Neural crest cell (in vitro differentiated cells): ENCODE measurements around the gene NDUFA7. TPM values are rescaled to one million over a fixed set of nuclear protein-coding genes. Genes with fewer than 3 reads are reported as not detected.
"Not testable (repeated sequence)": the region's sequence is repeated elsewhere in the genome, so short reads cannot be mapped to it uniquely, and the experiment has no call there.

ENCODE experiments used
- DNase-seq: peaks from one replicate; pipeline ENCODE4 v3.0.0; 2021; ENCODE audit warnings: low read depth, mixed read lengths, low spot score
- H3K27ac Mint-ChIP-seq: one replicate; pipeline ENCODE4 v1.8.0; 2021; ENCODE audit warnings: mild to moderate bottlenecking, mixed read lengths; ENCODE audit not compliant: unreplicated experiment
- H3K27me3 Mint-ChIP-seq: 2 replicates; pipeline ENCODE4 v1.8.0; 2021; ENCODE audit warnings: low read depth, mild to moderate bottlenecking, mixed read lengths
- H3K36me3 Mint-ChIP-seq: 2 replicates; pipeline ENCODE4 v1.8.0; 2021; ENCODE audit warnings: low read depth, mild to moderate bottlenecking, mixed read lengths
- H3K4me1 Mint-ChIP-seq: 2 replicates; pipeline ENCODE4 v1.8.0; 2021; ENCODE audit warnings: mixed read lengths
- H3K4me3 Mint-ChIP-seq: one replicate; pipeline ENCODE4 v1.8.0; 2021; ENCODE audit warnings: mild to moderate bottlenecking, mixed read lengths
- H3K9me3 Mint-ChIP-seq: 2 replicates; pipeline ENCODE4 v1.8.0; 2021; ENCODE audit warnings: mixed read lengths
- total RNA-seq: library from RNA; stranded (reverse); gene quantifications from 2 replicates; pipeline ENCODE4 v1.2.1, GENCODE V29; 2021
- TF ChIP-seq, protein P1 (sequence below): fragments of 200-600 bp; sonication (generic); conservative IDR thresholded peaks from 2 replicates; pipeline ENCODE4 v1.5.0; 2021; ENCODE audit warnings: antibody characterized with exemption, mild to moderate bottlenecking

NDUFA7 gene
- total RNA-seq, 1 donor from 2014 or later: 51.8 TPM

- Mint-ChIP-seq H3K4me1 (peaks cover 28% of the 10 kb centered on the region), H3K4me3 (peak overlapping the region; percentile 59), H3K27ac (no peak overlapping the region), H3K36me3 (no peaks in the 10 kb centered on the region), H3K27me3 (no peaks in the 10 kb centered on the region), H3K9me3 (no peaks in the 10 kb centered on the region)
- TF ChIP-seq, protein P1, sequence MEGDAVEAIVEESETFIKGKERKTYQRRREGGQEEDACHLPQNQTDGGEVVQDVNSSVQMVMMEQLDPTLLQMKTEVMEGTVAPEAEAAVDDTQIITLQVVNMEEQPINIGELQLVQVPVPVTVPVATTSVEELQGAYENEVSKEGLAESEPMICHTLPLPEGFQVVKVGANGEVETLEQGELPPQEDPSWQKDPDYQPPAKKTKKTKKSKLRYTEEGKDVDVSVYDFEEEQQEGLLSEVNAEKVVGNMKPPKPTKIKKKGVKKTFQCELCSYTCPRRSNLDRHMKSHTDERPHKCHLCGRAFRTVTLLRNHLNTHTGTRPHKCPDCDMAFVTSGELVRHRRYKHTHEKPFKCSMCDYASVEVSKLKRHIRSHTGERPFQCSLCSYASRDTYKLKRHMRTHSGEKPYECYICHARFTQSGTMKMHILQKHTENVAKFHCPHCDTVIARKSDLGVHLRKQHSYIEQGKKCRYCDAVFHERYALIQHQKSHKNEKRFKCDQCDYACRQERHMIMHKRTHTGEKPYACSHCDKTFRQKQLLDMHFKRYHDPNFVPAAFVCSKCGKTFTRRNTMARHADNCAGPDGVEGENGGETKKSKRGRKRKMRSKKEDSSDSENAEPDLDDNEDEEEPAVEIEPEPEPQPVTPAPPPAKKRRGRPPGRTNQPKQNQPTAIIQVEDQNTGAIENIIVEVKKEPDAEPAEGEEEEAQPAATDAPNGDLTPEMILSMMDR: no peak
- peak; percentile 50 for DNase-seq
These were observed 16.1 kb downstream of the NDUFA7 start for GRCh38 chr19:8304841-8305621.

DNA sequence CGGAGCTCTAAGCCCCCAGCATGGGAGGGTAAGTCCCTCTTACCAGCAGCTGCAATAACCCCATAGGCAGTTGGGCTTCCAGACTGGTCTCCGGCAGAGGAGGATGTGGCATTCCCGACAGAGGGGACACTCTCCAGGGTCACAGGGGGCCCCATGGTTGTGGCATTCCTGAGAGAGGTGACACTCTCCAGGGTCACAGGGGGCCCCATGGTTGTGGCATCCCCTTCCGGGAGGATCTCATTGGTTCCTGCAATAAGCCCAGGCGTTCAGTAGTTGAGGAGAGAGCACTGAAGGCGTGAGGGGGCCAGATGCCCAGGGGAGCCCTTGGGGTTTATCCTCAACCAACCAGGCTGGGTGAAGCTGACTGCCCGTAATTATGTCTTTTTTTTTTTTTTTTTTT lies 18.4 kb downstream of the NDUFA7 start:
- Mint-ChIP-seq H3K27me3 (no peaks in the 10 kb centered on the region), H3K36me3 (no peaks in the 10 kb centered on the region), H3K27ac (peak overlapping the region; percentile 35), H3K4me1 (peaks cover 18% of the 10 kb centered on the region), H3K4me3 (no peak overlapping the region), H3K9me3 (no peaks in the 10 kb centered on the region)
- TF ChIP-seq, protein P1: no peak
- peak; percentile 0 for DNase-seq

- H3K27me3 Mint-ChIP-seq: no peaks in the 10 kb centered on the region
These were observed 18.9 kb downstream of the NDUFA7 start for GRCh38 chr19:8302357-8302691.

DNA sequence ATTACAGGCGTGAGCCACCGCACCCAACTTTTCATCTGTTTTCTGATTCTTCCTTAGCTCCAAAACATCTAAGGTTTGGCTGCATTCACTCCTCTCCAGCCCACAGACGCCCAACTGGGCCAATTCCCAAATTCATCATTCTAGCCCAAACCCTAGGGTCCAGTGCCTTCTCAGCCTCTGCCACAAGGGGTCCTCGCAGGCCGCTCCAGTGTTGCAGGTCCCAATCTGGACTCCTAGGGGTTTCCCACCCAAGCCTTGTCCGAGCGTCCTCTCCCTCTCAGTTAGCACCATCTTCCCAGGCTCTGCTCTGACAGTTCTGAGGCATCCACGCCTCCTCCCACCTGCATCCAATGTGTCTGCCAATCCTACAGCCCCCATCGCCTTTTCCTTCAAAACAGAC lies 29.8 kb downstream of the NDUFA7 start:
- H3K27ac Mint-ChIP-seq, H3K36me3 Mint-ChIP-seq, H3K4me1 Mint-ChIP-seq, H3K9me3 Mint-ChIP-seq, DNase-seq, H3K4me3 Mint-ChIP-seq, H3K27me3 Mint-ChIP-seq: not testable (repeated sequence)

More at GRCh38 chr19:8302357-8302691, 18.9 kb downstream of the NDUFA7 start:
- no peaks in the 10 kb centered on the region for H3K9me3 Mint-ChIP-seq
- H3K36me3 Mint-ChIP-seq: no peaks in the 10 kb centered on the region
- DNase-seq: peak; percentile 0
- H3K4me3 Mint-ChIP-seq: no peak overlapping the region
- TF ChIP-seq, protein P1: no peak
- no peak overlapping the region for H3K27ac Mint-ChIP-seq
- H3K4me1 Mint-ChIP-seq: peaks cover 14% of the 10 kb centered on the region

- not testable (repeated sequence) for H3K4me3 Mint-ChIP-seq, H3K9me3 Mint-ChIP-seq, DNase-seq
These were observed 44.7 kb downstream of the NDUFA7 start for GRCh38 chr19:8276508-8276907.

DNA sequence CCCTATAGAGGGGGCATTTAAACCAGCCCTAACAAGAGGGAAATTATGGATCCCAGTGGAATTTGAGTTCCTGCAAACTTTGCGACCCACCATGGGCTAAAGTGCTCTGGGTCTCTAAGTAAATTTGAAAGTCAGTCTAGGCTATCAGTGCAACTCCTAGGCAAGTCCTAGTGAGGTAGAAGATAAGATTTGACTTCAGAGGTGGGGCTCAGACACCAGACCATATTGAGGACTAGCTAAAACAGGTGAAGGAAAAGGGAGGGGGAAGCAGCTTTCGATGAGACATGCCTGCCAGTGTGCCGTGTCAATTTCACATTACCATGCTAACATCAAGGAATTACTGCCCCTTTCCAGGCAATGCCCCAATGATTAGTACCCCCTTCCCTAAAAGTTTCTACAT lies 51.5 kb downstream of the NDUFA7 start:
- H3K27ac Mint-ChIP-seq: no peak overlapping the region
- peak; percentile 0 for DNase-seq
- peak overlapping the region; percentile 3 for H3K4me3 Mint-ChIP-seq
- no peaks in the 10 kb centered on the region for H3K36me3 Mint-ChIP-seq
- TF ChIP-seq, protein P1: no peak
- peaks cover 4% of the 10 kb centered on the region for H3K4me1 Mint-ChIP-seq
- H3K27me3 Mint-ChIP-seq: peaks cover 9% of the 10 kb centered on the region
- H3K9me3 Mint-ChIP-seq: no peaks in the 10 kb centered on the region

More at GRCh38 chr19:8276508-8276907, 44.7 kb downstream of the NDUFA7 start:
- H3K4me1 Mint-ChIP-seq, H3K27ac Mint-ChIP-seq, H3K36me3 Mint-ChIP-seq, H3K27me3 Mint-ChIP-seq: not testable (repeated sequence)
